ENCODE measurements around the gene MEX3D. TPM values are rescaled to one million over a fixed set of nuclear protein-coding genes. Genes with fewer than 3 reads are reported as not detected.

Gene MEX3D
- polyA plus RNA-seq, 2 of the 4 experiments (the other 2 are of a cell fraction), result 2.1 to 7.1 TPM

- TF ChIP-seq EP300 (IDR thresholded peaks at IDR 0.05) (no peak), CHD4 (IDR thresholded peaks at IDR 0.05; ENCODE audit: borderline replicate concordance) (peak; percentile 95), NR3C1 (IDR thresholded peaks at IDR 0.05) (no peak), ELK1 (IDR thresholded peaks at IDR 0.05; ENCODE audit: low read depth, low read length) (no peak), MAFK (IDR thresholded peaks at IDR 0.05; ENCODE audit: partially characterized antibody) (no peak), POLR2AphosphoS2 (conservative IDR thresholded peaks at IDR 0.05; ENCODE audit: low read length) (no peak), ZSCAN20 (CRISPR knock-in tag; IDR thresholded peaks at IDR 0.05) (no peak), JUNB (IDR thresholded peaks at IDR 0.05) (no peak), HOXB13 (CRISPR knock-in tag; IDR thresholded peaks at IDR 0.05; ENCODE audit: low read depth) (no peak), TFCP2L1 (CRISPR knock-in tag; IDR thresholded peaks at IDR 0.05) (no peak), CEBPB (IDR thresholded peaks at IDR 0.05) (no peak), EHMT2 (IDR thresholded peaks at IDR 0.05; ENCODE audit: low read depth) (no peak), JUN (IDR thresholded peaks at IDR 0.05) (0 out of 5 replicates have a peak, but pooled peaks of 1 of the 2 experiments have one; percentile 35), MAZ (IDR thresholded peaks at IDR 0.05; ENCODE audit: borderline replicate concordance, low read depth, low read length) (no peak), POLR2A (IDR thresholded peaks at IDR 0.05; ENCODE audit: low read length) (peak; percentile 59), KDM5A (IDR thresholded peaks at IDR 0.05) (no peak), HOXA7 (CRISPR knock-in tag; IDR thresholded peaks at IDR 0.05) (no peak), RARB (CRISPR knock-in tag; IDR thresholded peaks at IDR 0.05) (no peak), FOXS1 (CRISPR knock-in tag; IDR thresholded peaks at IDR 0.05) (no peak), SMC3 (IDR thresholded peaks at IDR 0.05) (peak; percentile 38), MAX (IDR thresholded peaks at IDR 0.05) (no peak), CBX8 (IDR thresholded peaks at IDR 0.05) (no peak)
- TF ChIP-seq, protein P1, sequence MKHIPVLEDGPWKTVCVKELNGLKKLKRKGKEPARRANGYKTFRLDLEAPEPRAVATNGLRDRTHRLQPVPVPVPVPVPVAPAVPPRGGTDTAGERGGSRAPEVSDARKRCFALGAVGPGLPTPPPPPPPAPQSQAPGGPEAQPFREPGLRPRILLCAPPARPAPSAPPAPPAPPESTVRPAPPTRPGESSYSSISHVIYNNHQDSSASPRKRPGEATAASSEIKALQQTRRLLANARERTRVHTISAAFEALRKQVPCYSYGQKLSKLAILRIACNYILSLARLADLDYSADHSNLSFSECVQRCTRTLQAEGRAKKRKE (CRISPR knock-in tag; IDR thresholded peaks at IDR 0.05; ENCODE audit: low read depth), result no peak
- TF ChIP-seq, protein P2, sequence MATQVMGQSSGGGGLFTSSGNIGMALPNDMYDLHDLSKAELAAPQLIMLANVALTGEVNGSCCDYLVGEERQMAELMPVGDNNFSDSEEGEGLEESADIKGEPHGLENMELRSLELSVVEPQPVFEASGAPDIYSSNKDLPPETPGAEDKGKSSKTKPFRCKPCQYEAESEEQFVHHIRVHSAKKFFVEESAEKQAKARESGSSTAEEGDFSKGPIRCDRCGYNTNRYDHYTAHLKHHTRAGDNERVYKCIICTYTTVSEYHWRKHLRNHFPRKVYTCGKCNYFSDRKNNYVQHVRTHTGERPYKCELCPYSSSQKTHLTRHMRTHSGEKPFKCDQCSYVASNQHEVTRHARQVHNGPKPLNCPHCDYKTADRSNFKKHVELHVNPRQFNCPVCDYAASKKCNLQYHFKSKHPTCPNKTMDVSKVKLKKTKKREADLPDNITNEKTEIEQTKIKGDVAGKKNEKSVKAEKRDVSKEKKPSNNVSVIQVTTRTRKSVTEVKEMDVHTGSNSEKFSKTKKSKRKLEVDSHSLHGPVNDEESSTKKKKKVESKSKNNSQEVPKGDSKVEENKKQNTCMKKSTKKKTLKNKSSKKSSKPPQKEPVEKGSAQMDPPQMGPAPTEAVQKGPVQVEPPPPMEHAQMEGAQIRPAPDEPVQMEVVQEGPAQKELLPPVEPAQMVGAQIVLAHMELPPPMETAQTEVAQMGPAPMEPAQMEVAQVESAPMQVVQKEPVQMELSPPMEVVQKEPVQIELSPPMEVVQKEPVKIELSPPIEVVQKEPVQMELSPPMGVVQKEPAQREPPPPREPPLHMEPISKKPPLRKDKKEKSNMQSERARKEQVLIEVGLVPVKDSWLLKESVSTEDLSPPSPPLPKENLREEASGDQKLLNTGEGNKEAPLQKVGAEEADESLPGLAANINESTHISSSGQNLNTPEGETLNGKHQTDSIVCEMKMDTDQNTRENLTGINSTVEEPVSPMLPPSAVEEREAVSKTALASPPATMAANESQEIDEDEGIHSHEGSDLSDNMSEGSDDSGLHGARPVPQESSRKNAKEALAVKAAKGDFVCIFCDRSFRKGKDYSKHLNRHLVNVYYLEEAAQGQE (IDR thresholded peaks at IDR 0.05), result no peak
- TF ChIP-seq, protein P3, sequence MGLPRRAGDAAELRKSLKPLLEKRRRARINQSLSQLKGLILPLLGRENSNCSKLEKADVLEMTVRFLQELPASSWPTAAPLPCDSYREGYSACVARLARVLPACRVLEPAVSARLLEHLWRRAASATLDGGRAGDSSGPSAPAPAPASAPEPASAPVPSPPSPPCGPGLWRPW (IDR thresholded peaks at IDR 0.05), result no peak
Observed at GRCh38 chr19:1512671-1513498, 55.2 kb downstream of the MEX3D start, which contains the start of gene ADAMTSL5 (continued).

All from A549 (cell line).